Thymus (tissue), 11 donors: ENCODE measurements around the gene ANKRD31. TPM values are rescaled to one million over a fixed set of nuclear protein-coding genes. Genes with fewer than 3 reads are reported as not detected.
"Not testable (repeated sequence)": the region's sequence is repeated elsewhere in the genome, so short reads cannot be mapped to it uniquely, and the experiment has no call there.

Experiments used
- DNase-seq, 9 donors: peaks; one replicate each; pipeline ENCODE4 v3.0.0-alpha.2; 2013; ENCODE audit warnings: low spot score in 9 of 9, low read depth in 6 of 9, missing footprints in 1 of 9
- H3K27ac ChIP-seq, 2 donors: one replicate each; pipeline ENCODE4 v1.5.1; 2013; ENCODE audit warnings: control low read depth in 1 of 2, low read depth in 1 of 2, low read length in 1 of 2, mild to moderate bottlenecking in 1 of 2, moderate library complexity in 1 of 2
- H3K27me3 ChIP-seq, 2 donors: one replicate each; pipeline ENCODE4 v1.5.1; 2013; ENCODE audit warnings: low read length in 1 of 2; ENCODE audit not compliant: control insufficient read depth in 2 of 2, insufficient read depth in 1 of 2
- H3K36me3 ChIP-seq, 2 donors: one replicate each; pipeline ENCODE4 v1.5.1; 2013; ENCODE audit warnings: low read length in 1 of 2, mild to moderate bottlenecking in 1 of 2, moderate library complexity in 1 of 2; ENCODE audit not compliant: control insufficient read depth in 2 of 2, insufficient read depth in 2 of 2
- H3K4me1 ChIP-seq, 2 donors: one replicate each; pipeline ENCODE4 v1.5.1; 2013; ENCODE audit warnings: low read length in 2 of 2; ENCODE audit not compliant: control insufficient read depth in 2 of 2, insufficient read depth in 2 of 2
- H3K4me3 ChIP-seq, 2 donors: one replicate each; pipeline ENCODE4 v1.5.1; 2013; ENCODE audit warnings: low read length in 2 of 2, control low read depth in 1 of 2, mild to moderate bottlenecking in 1 of 2
- H3K9me3 ChIP-seq, 2 donors: one replicate each; pipeline ENCODE4 v1.5.1; 2013; ENCODE audit warnings: low read length in 1 of 2, mild to moderate bottlenecking in 1 of 2; ENCODE audit not compliant: control insufficient read depth in 2 of 2, insufficient read depth in 1 of 2
- WGBS: extraction: QIAGEN DNeasy Blood & Tissue Kit; methylation state at CpG from one replicate; pipeline ENCODE4 v1.1.7; 2013; 5-methylcytosine and 5-hydroxymethylcytosine counted together
- polyA plus RNA-seq: library from polyadenylated mRNA; stranded (reverse); fragments of 200-250 nt; gene quantifications from one replicate; pipeline ENCODE4 v1.2.3, GENCODE V29; 2013
- total RNA-seq: library from RNA; stranded (reverse); fragments of 120-200 nt; gene quantifications from one replicate; pipeline ENCODE4 v1.2.4, GENCODE V29; 2013
- donor health status: healthy.

ANKRD31 gene
- total and polyA plus RNA-seq, 2 donors = 0.61 to 0.64 TPM

DNA sequence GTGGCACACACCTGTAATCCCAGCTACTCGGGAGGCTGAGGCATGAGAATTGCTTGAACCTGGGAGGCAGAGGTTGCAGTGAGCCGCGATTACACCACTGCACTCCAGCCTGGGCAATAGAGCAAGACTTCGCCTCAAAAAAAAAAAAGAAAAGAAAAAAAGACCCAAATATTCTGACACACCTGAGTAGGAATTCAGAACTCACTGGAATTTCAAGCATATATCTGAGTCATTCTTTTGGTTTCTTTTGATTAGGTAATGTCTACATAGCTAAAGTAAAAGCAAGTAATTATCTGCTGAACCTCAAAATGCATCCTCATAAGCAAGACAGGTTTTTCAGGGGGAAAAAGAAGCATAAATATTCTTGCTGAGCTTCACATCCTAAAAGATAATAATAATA is 35.9 kb downstream of the ANKRD31 start:
- Histone ChIP-seq H3K9me3 (no peaks in the 10 kb centered on the region), H3K27me3 (no peaks in the 10 kb centered on the region), H3K4me1 (no peaks in the 10 kb centered on the region), H3K36me3 (no peaks in the 10 kb centered on the region), H3K27ac (no peak overlapping the region), H3K4me3 (no peak overlapping the region)
- DNase-seq = no peak
- WGBS = 100% methylated on average over 4 of the region's 4 CpGs

DNA sequence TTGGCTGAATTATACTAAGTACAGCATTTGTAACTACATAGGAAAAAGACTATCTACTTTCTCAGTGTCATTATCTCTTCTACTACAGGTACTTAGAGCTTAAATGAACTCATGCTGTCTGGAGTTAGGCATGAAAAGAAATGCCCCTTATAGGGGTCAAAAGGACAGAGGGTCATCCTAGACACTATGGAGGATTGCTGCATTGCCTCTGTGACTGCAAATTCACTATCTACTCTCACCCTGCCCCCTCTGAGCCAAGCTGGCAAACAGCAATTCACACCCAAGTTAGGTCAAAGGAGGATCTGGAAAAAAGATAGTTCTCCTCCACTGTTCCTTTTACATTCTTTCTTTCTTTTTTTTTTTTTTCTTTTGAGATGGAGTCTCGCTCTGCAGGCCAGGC is 36.7 kb downstream of the ANKRD31 start:
- WGBS = 100% methylated on average over 1 of the region's 1 CpG
- no peaks in the 10 kb centered on the region for H3K4me1 ChIP-seq
- no peak for DNase-seq
- H3K27ac ChIP-seq = no peak overlapping the region
- no peak overlapping the region for H3K4me3 ChIP-seq
- no peaks in the 10 kb centered on the region for H3K36me3 ChIP-seq
- H3K9me3 ChIP-seq = no peaks in the 10 kb centered on the region
- H3K27me3 ChIP-seq = no peaks in the 10 kb centered on the region

DNA sequence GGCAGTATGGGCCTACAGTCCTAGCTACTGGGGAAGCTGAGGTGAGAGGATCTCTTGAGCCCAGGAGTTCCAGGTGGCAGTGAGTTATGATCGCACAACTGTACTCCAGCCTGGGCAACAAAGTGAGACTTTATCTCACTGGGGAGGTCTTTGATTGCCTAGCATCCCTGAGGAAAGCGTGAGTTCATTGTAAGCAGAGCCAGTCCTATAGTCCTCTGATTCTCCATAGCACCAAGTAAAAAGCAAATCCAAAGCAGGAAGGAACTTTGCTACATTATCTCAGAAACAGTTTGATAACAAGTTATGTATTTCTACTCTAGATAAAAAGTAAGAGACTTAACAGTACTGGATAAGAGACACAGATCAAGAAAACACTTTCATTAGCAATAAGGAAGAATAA is 37.6 kb downstream of the ANKRD31 start:
- H3K27me3 ChIP-seq = no peaks in the 10 kb centered on the region
- H3K4me3 ChIP-seq = no peak overlapping the region
- H3K27ac ChIP-seq = no peak overlapping the region
- H3K36me3 ChIP-seq = no peaks in the 10 kb centered on the region
- DNase-seq = no peak
- H3K9me3 ChIP-seq = no peaks in the 10 kb centered on the region
- WGBS = 94% methylated on average over 2 of the region's 2 CpGs
- H3K4me1 ChIP-seq = no peaks in the 10 kb centered on the region

GRCh38 chr5:75197745-75198144 is 38.9 kb downstream of the ANKRD31 start:
- Histone ChIP-seq H3K36me3 (no peaks in the 10 kb centered on the region), H3K4me1 (no peaks in the 10 kb centered on the region), H3K27me3 (no peaks in the 10 kb centered on the region), H3K9me3 (no peaks in the 10 kb centered on the region), H3K4me3 (no peak overlapping the region), H3K27ac (no peak overlapping the region)
- WGBS = 92% methylated on average over 5 of the region's 5 CpGs
- DNase-seq = no peak

DNA sequence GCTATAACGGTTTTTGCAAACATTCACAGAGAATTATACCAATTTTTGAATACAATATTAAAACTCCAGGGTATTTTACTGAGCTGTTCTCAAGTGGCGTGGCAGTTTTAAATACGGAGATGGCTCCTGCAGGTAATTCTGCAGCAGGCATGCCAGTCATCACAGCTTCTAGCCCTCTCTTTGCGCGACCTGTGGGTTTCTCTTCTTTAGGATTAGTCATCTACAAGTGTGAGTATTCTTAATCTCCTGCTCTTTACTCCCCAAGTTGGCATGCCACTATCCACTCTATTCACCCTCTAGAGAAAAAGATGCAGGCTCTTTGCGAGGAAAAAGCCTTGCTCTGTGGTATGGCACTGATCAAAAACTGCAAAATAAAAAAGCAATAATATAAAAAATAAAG is 43.9 kb downstream of the ANKRD31 start:
- H3K27ac ChIP-seq = no peak overlapping the region
- H3K4me3 ChIP-seq = no peak overlapping the region
- H3K27me3 ChIP-seq = no peaks in the 10 kb centered on the region
- no peaks in the 10 kb centered on the region for H3K9me3 ChIP-seq
- DNase-seq = no peak
- H3K36me3 ChIP-seq = no peaks in the 10 kb centered on the region
- 96% methylated on average over 6 of the region's 6 CpGs for WGBS
- no peaks in the 10 kb centered on the region for H3K4me1 ChIP-seq

GRCh38 chr5:75192264-75192663 is 44.4 kb downstream of the ANKRD31 start:
- DNase-seq = no peak
- Histone ChIP-seq H3K27ac (no peak overlapping the region), H3K9me3 (no peaks in the 10 kb centered on the region), H3K27me3 (no peaks in the 10 kb centered on the region), H3K4me3 (no peak overlapping the region), H3K4me1 (no peaks in the 10 kb centered on the region), H3K36me3 (no peaks in the 10 kb centered on the region)

GRCh38 chr5:75190227-75190626 is 46.5 kb downstream of the ANKRD31 start:
- Histone ChIP-seq H3K9me3 (no peaks in the 10 kb centered on the region), H3K36me3 (no peaks in the 10 kb centered on the region), H3K27me3 (no peaks in the 10 kb centered on the region), H3K4me3 (no peak overlapping the region), H3K4me1 (no peaks in the 10 kb centered on the region), H3K27ac (no peak overlapping the region)
- WGBS = 95% methylated on average over 3 of the region's 3 CpGs
- DNase-seq = no peak

GRCh38 chr5:75189353-75189752 is 47.3 kb downstream of the ANKRD31 start:
- DNase-seq = no peak
- no peak overlapping the region for H3K4me3 ChIP-seq
- no peaks in the 10 kb centered on the region for H3K27me3 ChIP-seq
- no peak overlapping the region for H3K27ac ChIP-seq
- H3K4me1 ChIP-seq = no peaks in the 10 kb centered on the region
- H3K36me3 ChIP-seq = no peaks in the 10 kb centered on the region
- no peaks in the 10 kb centered on the region for H3K9me3 ChIP-seq
- WGBS = 96% methylated on average over 2 of the region's 2 CpGs

GRCh38 chr5:75185763-75186162 is 50.9 kb downstream of the ANKRD31 start:
- 92% methylated on average over 1 of the region's 1 CpG for WGBS

DNA sequence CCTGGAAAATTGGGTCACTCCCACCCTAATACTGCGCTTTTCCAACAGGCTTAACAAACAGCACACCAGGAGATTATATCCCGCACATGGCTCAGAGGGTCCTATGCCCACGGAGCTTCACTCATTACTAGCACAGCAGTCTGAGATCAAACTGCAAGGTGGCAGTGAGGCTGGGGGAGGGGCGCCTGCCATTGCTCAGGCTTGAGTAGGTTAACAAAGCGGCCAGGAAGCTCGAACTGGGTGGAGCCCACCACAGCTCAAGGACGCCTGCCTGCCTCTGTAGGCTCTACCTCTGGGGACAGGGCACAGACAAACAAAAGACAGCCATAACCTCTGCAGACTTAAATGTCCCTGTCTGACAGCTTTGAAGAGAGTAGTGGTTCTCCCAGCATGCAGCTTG is 60.7 kb downstream of the ANKRD31 start:
- not testable (repeated sequence) for H3K4me3 ChIP-seq, H3K27ac ChIP-seq, H3K36me3 ChIP-seq, H3K4me1 ChIP-seq, H3K27me3 ChIP-seq, H3K9me3 ChIP-seq, DNase-seq
- 97% methylated on average over 7 of the region's 7 CpGs for WGBS

More at GRCh38 chr5:75185763-75186162, 50.9 kb downstream of the ANKRD31 start:
- no peaks in the 10 kb centered on the region for H3K36me3 ChIP-seq
- DNase-seq = no peak
- no peak overlapping the region for H3K27ac ChIP-seq
- no peaks in the 10 kb centered on the region for H3K27me3 ChIP-seq
- no peaks in the 10 kb centered on the region for H3K4me1 ChIP-seq
- H3K9me3 ChIP-seq = no peaks in the 10 kb centered on the region
- no peak overlapping the region for H3K4me3 ChIP-seq
